Thyroid gland (tissue), 4 donors: ENCODE results near the gene SLC12A1. TPM values are rescaled to one million over a fixed set of nuclear protein-coding genes. Genes with fewer than 3 reads are reported as not detected.
A peak's percentile ranks its signal among the peaks of the same experiment; 100 is the strongest.

ENCODE experiments used
- DNase-seq, 2 donors: peaks; one replicate each; pipeline ENCODE4 v3.0.0-alpha.2; 2019
- H3K27ac ChIP-seq, 3 donors: fragments of 200-600 bp; sonication (generic); 1 replicate in 2 of 3; 2 replicates in 1 of 3; pipeline ENCODE4 v1.5.1; 2016 to 2019; ENCODE audit warnings: mild to moderate bottlenecking in 1 of 3, moderate library complexity in 1 of 3
- H3K27me3 ChIP-seq: fragments of 200-600 bp; sonication (generic); one replicate; pipeline ENCODE4 v1.5.1; 2019
- H3K36me3 ChIP-seq, 2 donors: fragments of 200-600 bp; sonication (generic); one replicate each; pipeline ENCODE4 v1.5.1; 2016 to 2019
- H3K4me1 ChIP-seq, 2 donors: fragments of 200-600 bp; sonication (generic); one replicate each; pipeline ENCODE4 v1.5.1; 2017 to 2019
- H3K4me3 ChIP-seq, 3 donors: fragments of 200-600 bp; sonication (generic); replicated peaks in 1 of 3; 1 replicate in 2 of 3; 2 replicates in 1 of 3; pipeline ENCODE4 v1.5.1; 2016; ENCODE audit warnings: mild to moderate bottlenecking in 1 of 3
- H3K9me3 ChIP-seq: fragments of 200-600 bp; sonication (generic); one replicate; pipeline ENCODE4 v1.5.1; 2017
- CTCF ChIP-seq, 6 experiments: fragments of 200-600 bp in 3 of 6; fragments of 450-650 bp in 3 of 6; sonication (generic) in 3 of 6; IDR thresholded peaks; one replicate each; pipeline ENCODE4 v1.5.1; 2016 to 2019; ENCODE audit warnings: antibody characterized with exemption in 6 of 6, mild to moderate bottlenecking in 2 of 6, inconsistent platforms in 1 of 6, moderate library complexity in 1 of 6
- POLR2A ChIP-seq, 2 donors: fragments of 450-650 bp; IDR thresholded peaks; one replicate each; pipeline ENCODE4 v1.6.1; 2017; ENCODE audit warnings: antibody characterized with exemption in 2 of 2, mild to moderate bottlenecking in 2 of 2, moderate library complexity in 1 of 2
- WGBS, 2 donors: methylation state at CpG; one replicate each; pipeline ENCODE4 v1.1.5; 2017; 5-methylcytosine and 5-hydroxymethylcytosine counted together
- intact Hi-C: fragments of 100-400 bp; cut with DNase I; formaldehyde crosslinking; loops from one replicate; pipeline ENCODE4 v1.15.1; 2023
- total RNA-seq, 4 donors: library from RNA; depleted of rRNA; stranded (reverse); fragments of >200 nt; gene quantifications; one replicate each; pipeline ENCODE4 v1.2.3, GENCODE V29; 2016

Gene SLC12A1
- total RNA-seq, 4 donors from 2014 or later: not detected

GRCh38 chr15:48182749-48183148 lies 23.4 kb upstream of the SLC12A1 start:
- Histone ChIP-seq H3K27ac (no peak overlapping the region), H3K4me3 (no peak overlapping the region), H3K36me3 (no peaks in the 10 kb centered on the region), H3K4me1 (peaks cover 0 to 9% of the 10 kb centered on the region in 2 donors), H3K9me3 (no peaks in the 10 kb centered on the region), H3K27me3 (no peaks in the 10 kb centered on the region)
- intact Hi-C loops: no loop called here
- 47 to 55% methylated on average over 2 of the region's 2 CpGs for WGBS, 2 donors
- TF ChIP-seq CTCF (IDR thresholded peaks at IDR 0.05): no peak
- no peak for TF ChIP-seq POLR2A (IDR thresholded peaks at IDR 0.05)
- no peak for DNase-seq

- WGBS, 2 donors: 76 to 86% methylated on average over 3 of the region's 3 CpGs
- no peak overlapping the region for H3K27ac ChIP-seq
- no peak for TF ChIP-seq POLR2A (IDR thresholded peaks at IDR 0.05)
- TF ChIP-seq CTCF (IDR thresholded peaks at IDR 0.05): no peak
- H3K4me1 ChIP-seq: no peaks in the 10 kb centered on the region
- DNase-seq: no peak
- no peaks in the 10 kb centered on the region for H3K27me3 ChIP-seq
- H3K4me3 ChIP-seq: no peak overlapping the region
- intact Hi-C loops: no loop called here
- H3K36me3 ChIP-seq: no peaks in the 10 kb centered on the region
- H3K9me3 ChIP-seq: no peaks in the 10 kb centered on the region
Observed at GRCh38 chr15:48185529-48185928, 20.6 kb upstream of the SLC12A1 start.

- Histone ChIP-seq H3K4me1 (no peaks in the 10 kb centered on the region), H3K9me3 (no peaks in the 10 kb centered on the region), H3K4me3 (no peak overlapping the region), H3K27me3 (no peaks in the 10 kb centered on the region), H3K36me3 (no peaks in the 10 kb centered on the region), H3K27ac (no peak overlapping the region)
- 88 to 91% methylated on average over 3 of the region's 3 CpGs for WGBS, 2 donors
- TF ChIP-seq POLR2A (IDR thresholded peaks at IDR 0.05): no peak
- no peak for TF ChIP-seq CTCF (IDR thresholded peaks at IDR 0.05)
- intact Hi-C loops: no loop called here
- DNase-seq: no peak
Observed at GRCh38 chr15:48186271-48186670, 19.8 kb upstream of the SLC12A1 start.

GRCh38 chr15:48190932-48191573 lies 15.0 kb upstream of the SLC12A1 start:
- H3K9me3 ChIP-seq: no peaks in the 10 kb centered on the region
- 3 to 6% methylated on average over 15 of the region's 15 CpGs for WGBS, 2 donors
- intact Hi-C loops: no loop called here
- no peaks in the 10 kb centered on the region for H3K4me1 ChIP-seq
- no peaks in the 10 kb centered on the region for H3K36me3 ChIP-seq
- no peak overlapping the region for H3K27ac ChIP-seq
- peak; percentile 59 to 84 for DNase-seq
- no peaks in the 10 kb centered on the region for H3K27me3 ChIP-seq
- TF ChIP-seq POLR2A (IDR thresholded peaks at IDR 0.05): no peak
- TF ChIP-seq CTCF (IDR thresholded peaks at IDR 0.05): no peak
- no peak overlapping the region for H3K4me3 ChIP-seq

- H3K4me1 ChIP-seq: no peaks in the 10 kb centered on the region
- H3K9me3 ChIP-seq: no peaks in the 10 kb centered on the region
- WGBS, 2 donors: 8 to 12% methylated on average over 31 of the region's 31 CpGs
- no peak within 1 kb of the TSS for H3K27ac ChIP-seq
- H3K4me3 ChIP-seq: no peak within 1 kb of the TSS
- H3K36me3 ChIP-seq: no peaks in the 10 kb centered on the region
- intact Hi-C loops: no loop called here
- no peak for DNase-seq
- H3K27me3 ChIP-seq: no peaks in the 10 kb centered on the region
- TF ChIP-seq POLR2A (IDR thresholded peaks at IDR 0.05) (no peak), CTCF (IDR thresholded peaks at IDR 0.05) (no peak)
Observed at GRCh38 chr15:48191574-48192225, 14.4 kb upstream of the SLC12A1 start, which contains the start of gene CTXN2. Gene CTXN2, plus strand, starts transcription at chr15:48191665. Its CDS starts 9,636 bp downstream, at chr15:48201301.
